Kidney (tissue), 14 donors: Measurements from ENCODE around the gene ARL8A. TPM values are rescaled to one million over a fixed set of nuclear protein-coding genes. Genes with fewer than 3 reads are reported as not detected.

Experiments
- DNase-seq, 5 donors: peaks; one replicate each; pipeline ENCODE4 v3.0.0-alpha.2; 2013 to 2020
- FAIRE-seq: peaks from 2 replicates; lab custom pipeline; 2012; peaks lifted over from hg19 to GRCh38; lab: Jason Lieb, UNC
- H3K27ac ChIP-seq, 2 donors: one replicate each; pipeline ENCODE4 v1.7.0; 2013; ENCODE audit warnings: low read depth in 2 of 2, low read length in 2 of 2, inconsistent platforms in 1 of 2
- H3K27me3 ChIP-seq: one replicate; pipeline ENCODE4 v1.7.1; 2013; ENCODE audit warnings: low read length, inconsistent platforms; ENCODE audit not compliant: control insufficient read depth, insufficient read depth
- H3K36me3 ChIP-seq, 3 donors: one replicate each; pipeline versions ENCODE4 v1.7.0 to v1.7.1; 2013; ENCODE audit warnings: low read length in 3 of 3, control low read depth in 1 of 3, inconsistent platforms in 1 of 3; ENCODE audit not compliant: insufficient read depth in 3 of 3, control insufficient read depth in 2 of 3
- H3K4me1 ChIP-seq, 3 donors: one replicate each; pipeline versions ENCODE4 v1.7.0 to v1.7.1; 2013; ENCODE audit warnings: low read length in 3 of 3, inconsistent platforms in 1 of 3, low read depth in 1 of 3; ENCODE audit not compliant: control insufficient read depth in 2 of 3, insufficient read depth in 2 of 3
- H3K4me3 ChIP-seq, 3 donors: one replicate each; pipeline versions ENCODE4 v1.7.0 to v1.8.1; 2013; ENCODE audit warnings: low read length in 3 of 3, control low read depth in 1 of 3, inconsistent platforms in 1 of 3
- H3K9ac ChIP-seq, 3 donors: one replicate each; pipeline versions ENCODE4 v1.7.0 to v1.7.1; 2013; ENCODE audit warnings: low read length in 3 of 3, control low read depth in 1 of 3, inconsistent platforms in 1 of 3
- H3K9me3 ChIP-seq, 3 donors: one replicate each; pipeline versions ENCODE4 v1.7.0 to v1.7.1; 2013; ENCODE audit warnings: low read length in 3 of 3, control low read depth in 1 of 3, inconsistent platforms in 1 of 3; ENCODE audit not compliant: control insufficient read depth in 2 of 3, insufficient read depth in 1 of 3
- intact Hi-C: fragments of 100-400 bp; cut with DNase I; formaldehyde crosslinking; loops from one replicate; pipeline ENCODE4 v1.11.1; 2022
- polyA plus RNA-seq: library from polyadenylated mRNA; stranded (reverse); fragments of 350-450 nt; fragmentation: Illumina TruSeq; extraction: RNeasy Lipid Tissue Mini Kit (QIAGEN cat#74804); gene quantifications from one replicate; pipeline ENCODE4 v1.2.3, GENCODE V29; 2014; ENCODE audit warnings: low read depth, low replicate concordance; ENCODE audit not compliant: insufficient read depth
- total RNA-seq: library from RNA; stranded (reverse); fragmentation: NEBNext Ultra II Directional; extraction: Animal tissue kit (Norgen Biotek cat#: 25700); gene quantifications from one replicate; pipeline ENCODE4 v1.2.1, GENCODE V29; 2021
- TF ChIP-seq, protein P1 (sequence below): IDR thresholded peaks from 3 replicates; pipeline ENCODE4 v1.5.1; 2012; ENCODE audit warnings: mild to moderate bottlenecking, moderate library complexity, borderline replicate concordance; ENCODE audit not compliant: insufficient read depth; ENCODE audit errors: extremely low read depth
- donor health status: control.
- donor health status: control.
- donor health status: control.
- donor health status: control.
- donor health status: control.
- donor health status: DM: yes; HTN: yes; CAD: no.
- donor health status: Normal renal cell carcinoma (clear cell type).

Gene ARL8A
- total and polyA plus RNA-seq, 2 donors from 2014 or later: 60.8 to 72.2 TPM

GRCh38 chr1:202160377-202160940 is 15.9 kb upstream of the ARL8A start, which contains the start of gene PTPN7:
Gene PTPN7 (minus strand): TSS chr1:202160602. CDS start chr1:202159402, 1,200 bp downstream.
- no peaks in the 10 kb centered on the region for H3K36me3 ChIP-seq
- TF ChIP-seq, protein P1, sequence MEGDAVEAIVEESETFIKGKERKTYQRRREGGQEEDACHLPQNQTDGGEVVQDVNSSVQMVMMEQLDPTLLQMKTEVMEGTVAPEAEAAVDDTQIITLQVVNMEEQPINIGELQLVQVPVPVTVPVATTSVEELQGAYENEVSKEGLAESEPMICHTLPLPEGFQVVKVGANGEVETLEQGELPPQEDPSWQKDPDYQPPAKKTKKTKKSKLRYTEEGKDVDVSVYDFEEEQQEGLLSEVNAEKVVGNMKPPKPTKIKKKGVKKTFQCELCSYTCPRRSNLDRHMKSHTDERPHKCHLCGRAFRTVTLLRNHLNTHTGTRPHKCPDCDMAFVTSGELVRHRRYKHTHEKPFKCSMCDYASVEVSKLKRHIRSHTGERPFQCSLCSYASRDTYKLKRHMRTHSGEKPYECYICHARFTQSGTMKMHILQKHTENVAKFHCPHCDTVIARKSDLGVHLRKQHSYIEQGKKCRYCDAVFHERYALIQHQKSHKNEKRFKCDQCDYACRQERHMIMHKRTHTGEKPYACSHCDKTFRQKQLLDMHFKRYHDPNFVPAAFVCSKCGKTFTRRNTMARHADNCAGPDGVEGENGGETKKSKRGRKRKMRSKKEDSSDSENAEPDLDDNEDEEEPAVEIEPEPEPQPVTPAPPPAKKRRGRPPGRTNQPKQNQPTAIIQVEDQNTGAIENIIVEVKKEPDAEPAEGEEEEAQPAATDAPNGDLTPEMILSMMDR: no peak
- FAIRE-seq (no peak), DNase-seq (peak in 1 of 5 donors; percentile 50)
- no peak within 1 kb of the TSS for H3K4me3 ChIP-seq
- H3K4me1 ChIP-seq: peaks cover 0 to 19% (median 3%) of the 10 kb centered on the region in 3 donors
- H3K27ac ChIP-seq: peak within 1 kb of the TSS in 1 of 2 donors; percentile 23
- H3K9me3 ChIP-seq: no peaks in the 10 kb centered on the region
- H3K9ac ChIP-seq: no peak within 1 kb of the TSS
- intact Hi-C loops: no loop called here
- H3K27me3 ChIP-seq: no peaks in the 10 kb centered on the region

GRCh38 chr1:202159534-202160371 is 15.2 kb upstream of the ARL8A start:
- H3K9ac ChIP-seq: no peak overlapping the region
- intact Hi-C loops: no loop called here
- FAIRE-seq: no peak

DNA sequence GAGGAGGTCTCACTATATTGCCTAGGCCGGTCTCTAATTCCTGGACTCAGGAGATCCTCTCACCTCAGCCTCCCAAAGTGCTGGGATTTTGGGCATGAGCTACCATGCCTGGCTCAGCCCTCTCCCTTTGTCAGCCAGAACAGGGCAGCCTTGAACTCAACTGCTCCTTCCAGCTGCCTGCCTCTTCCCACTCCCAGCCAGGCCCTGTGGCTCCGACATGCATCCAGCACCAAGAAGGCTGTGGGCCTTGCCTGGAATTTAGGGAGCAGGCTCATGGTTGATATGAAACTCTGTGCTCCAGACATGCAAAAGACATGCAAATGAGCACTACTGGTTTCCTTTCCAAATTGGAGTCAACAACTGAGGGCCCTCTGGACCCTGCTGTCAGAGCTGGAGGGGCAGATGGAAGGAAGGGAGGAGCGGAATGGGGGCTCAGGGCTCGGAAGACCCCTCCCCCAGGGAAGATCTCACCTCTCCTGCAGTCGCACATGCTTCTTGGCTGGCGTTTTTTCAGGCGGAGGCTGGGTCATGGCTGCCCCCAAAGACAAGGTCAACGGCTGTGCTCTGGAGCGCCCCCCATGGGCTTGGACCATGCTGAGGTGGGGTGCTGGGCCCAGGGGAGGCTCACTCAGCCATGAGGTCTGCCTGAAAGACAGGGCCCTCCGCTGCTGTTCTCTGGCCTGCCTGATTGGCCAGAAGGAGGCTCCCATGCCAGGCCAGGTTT is 14.4 kb upstream of the ARL8A start:
- intact Hi-C loops: no loop called here
- Histone ChIP-seq H3K4me3 (no peak overlapping the region), H3K27ac (no peak overlapping the region), H3K4me1 (peaks cover 0 to 19% (median 3%) of the 10 kb centered on the region in 3 donors), H3K27me3 (no peaks in the 10 kb centered on the region), H3K9me3 (no peaks in the 10 kb centered on the region), H3K36me3 (no peaks in the 10 kb centered on the region), H3K9ac (no peak overlapping the region)
- DNase-seq (peak in 2 of 5 donors; percentile 52 to 53), FAIRE-seq (no peak)
- TF ChIP-seq, protein P1: no peak

More at GRCh38 chr1:202159534-202160371, 15.2 kb upstream of the ARL8A start:
- peaks cover 0 to 23% (median 3%) of the 10 kb centered on the region in 3 donors for H3K4me1 ChIP-seq
- H3K27me3 ChIP-seq: no peaks in the 10 kb centered on the region
- peak overlapping the region in 1 of 2 donors; percentile 23 for H3K27ac ChIP-seq
- no peaks in the 10 kb centered on the region for H3K9me3 ChIP-seq
- no peak overlapping the region for H3K4me3 ChIP-seq
- H3K36me3 ChIP-seq: no peaks in the 10 kb centered on the region
- DNase-seq: peak in 1 of 5 donors; percentile 50
- TF ChIP-seq, protein P1: no peak
